Stimulated activated CD8-positive, alpha-beta memory T cell treated with anti-CD3 and anti-CD28 coated beads, Interleukin-4, amount 100 ng/mL, for 4 hours (primary cell): Measurements from ENCODE around the gene XIAP.
"Not testable (repeated sequence)": the region's sequence is repeated elsewhere in the genome, so short reads cannot be mapped to it uniquely, and the experiment has no call there.

Source experiments
- DNase-seq, 2 donors: peaks; one replicate each; pipeline ENCODE4 v3.0.0-alpha.2; 2020; ENCODE audit warnings: low read depth in 2 of 2, low spot score in 1 of 2

The XIAP gene

GRCh38 chrX:123859846-123860838 is at the start of gene XIAP:
XIAP (plus strand) TSS chrX:123860053; CDS start chrX:123885663, 25,610 bp downstream.
- peak; percentile 2 to 28 for DNase-seq

DNA sequence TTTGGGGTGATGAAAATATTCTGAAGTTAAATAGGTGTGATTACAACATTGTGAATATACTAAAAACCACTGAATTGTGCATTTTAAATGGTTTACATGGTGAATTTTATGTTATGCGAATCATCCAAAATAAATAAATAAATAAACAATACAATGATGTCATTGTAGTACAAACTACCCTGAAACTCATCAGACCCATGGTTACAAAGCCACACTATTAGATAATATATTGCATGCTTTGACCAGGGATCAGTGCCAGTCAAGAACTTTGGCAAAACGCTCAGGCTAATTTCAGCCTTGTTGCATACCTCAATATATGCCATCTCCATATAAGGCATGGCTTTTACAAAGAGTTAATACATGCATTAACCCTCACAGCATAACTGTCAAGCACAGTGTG is 45.5 kb upstream of the XIAP start:
- DNase-seq = no peak

- not testable (repeated sequence) for DNase-seq
Observed at GRCh38 chrX:123814934-123815394, 44.9 kb upstream of the XIAP start.

DNA sequence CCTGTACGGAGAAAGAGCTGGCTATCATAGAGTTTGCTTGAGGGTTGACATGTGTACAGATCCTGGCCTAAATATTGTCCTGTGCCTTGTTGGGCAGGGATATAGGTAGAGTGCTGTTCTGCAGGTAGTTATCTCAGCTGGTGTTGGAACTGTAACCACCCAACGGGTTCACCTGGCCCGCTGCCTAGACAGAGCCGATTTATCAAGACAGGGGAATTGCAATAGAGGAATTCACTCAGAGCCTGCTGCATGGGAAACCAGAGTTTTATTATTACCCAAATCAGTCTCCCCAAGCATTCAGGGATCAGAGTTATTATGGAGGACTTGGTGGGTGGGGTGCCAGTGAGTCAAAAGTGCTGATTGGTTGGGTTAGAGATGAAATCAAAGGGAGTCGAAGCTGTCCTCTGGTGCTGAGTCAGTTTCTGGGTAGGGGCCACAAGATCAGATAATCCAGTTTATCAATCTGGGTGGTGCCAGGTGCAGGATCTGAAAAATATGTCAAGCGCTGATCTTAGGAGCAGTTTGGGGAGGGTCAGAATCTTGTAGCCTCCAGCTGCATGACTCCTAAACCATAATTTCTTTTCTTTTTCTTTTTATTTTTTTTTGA is 42.5 kb upstream of the XIAP start:
- no peak for DNase-seq

GRCh38 chrX:123818243-123818642 is 41.6 kb upstream of the XIAP start:
- DNase-seq = no peak

DNA sequence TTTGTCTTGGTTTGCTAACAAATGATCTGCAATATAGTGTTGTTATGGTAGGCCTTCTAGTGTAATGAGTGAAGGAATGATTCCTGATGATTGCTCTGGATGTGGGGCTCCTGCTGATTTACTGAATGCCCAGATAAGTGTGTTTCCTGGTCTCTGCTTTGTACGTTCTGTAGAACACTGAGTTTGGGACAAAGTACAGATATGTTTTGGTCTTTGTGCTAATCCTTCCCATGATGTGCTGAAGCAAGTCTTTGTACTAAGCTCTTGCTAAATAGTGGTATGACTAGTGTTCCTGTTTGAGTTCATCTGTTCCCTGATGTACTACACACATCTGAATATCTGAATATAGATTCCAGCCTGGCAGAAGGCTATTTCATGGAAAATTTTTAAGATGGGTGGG is 36.9 kb upstream of the XIAP start:
- DNase-seq = no peak

GRCh38 chrX:123830309-123830708 is 29.5 kb upstream of the XIAP start:
- no peak for DNase-seq

DNA sequence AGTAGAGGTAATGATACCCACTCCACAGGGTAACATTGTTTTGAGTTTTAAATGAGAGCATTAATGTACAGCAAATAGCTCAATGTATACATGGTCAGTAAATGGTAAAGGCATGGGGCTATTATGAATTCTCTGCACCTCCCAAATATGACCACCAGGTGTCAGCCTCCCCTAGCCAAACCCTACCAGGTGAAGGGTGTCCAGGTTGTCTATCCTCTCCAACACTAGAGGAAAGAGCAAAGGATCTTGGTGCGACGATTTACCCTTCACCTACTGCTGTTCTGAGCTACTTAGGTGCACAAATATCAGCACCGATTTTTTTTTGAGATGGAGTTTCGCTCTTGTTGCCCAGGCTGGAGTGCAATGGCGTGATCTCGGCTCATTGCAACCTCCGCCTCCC is 26.5 kb upstream of the XIAP start:
- peak; percentile 2 to 27 for DNase-seq

DNA sequence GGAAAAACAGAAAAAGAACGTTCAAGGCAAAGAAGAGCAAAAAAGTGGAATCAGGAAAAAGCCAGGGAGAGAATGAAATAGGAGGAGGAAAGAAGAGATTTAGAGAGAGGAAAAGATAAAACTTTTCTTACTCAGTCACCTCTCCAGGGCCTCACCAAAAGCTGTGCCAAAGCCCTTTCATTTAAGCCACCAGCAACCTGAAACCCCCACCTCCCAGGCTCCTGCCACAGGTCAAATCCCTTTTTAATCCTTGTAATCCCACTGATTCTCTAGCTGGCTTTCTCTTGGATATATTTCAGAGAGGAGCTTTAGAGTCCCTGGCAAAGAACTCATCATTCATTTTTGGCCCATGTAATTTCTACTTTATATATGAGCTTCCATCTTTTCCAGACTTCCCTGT is 25.7 kb upstream of the XIAP start:
- no peak for DNase-seq

GRCh38 chrX:123835661-123836371 is 24.0 kb upstream of the XIAP start:
- no peak for DNase-seq

DNA sequence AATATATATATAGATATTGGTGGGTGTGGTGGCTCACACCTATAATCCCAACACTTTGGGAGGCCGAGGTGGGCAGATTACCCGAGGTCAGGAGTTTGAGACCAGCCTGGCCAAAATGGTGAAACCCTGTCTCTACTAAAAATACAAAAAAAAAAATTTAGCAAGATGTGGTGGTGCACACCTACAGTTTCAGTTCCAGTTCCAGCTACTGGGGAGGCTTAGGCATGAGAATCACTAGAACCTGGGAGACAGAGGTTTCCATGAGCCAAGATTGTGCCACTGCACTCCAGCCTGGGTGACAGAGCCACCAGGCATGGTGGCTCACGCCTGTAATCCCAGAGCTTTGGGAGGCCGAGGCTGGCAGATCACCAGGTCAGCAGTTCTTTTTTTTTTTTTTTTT is 14.7 kb upstream of the XIAP start:
- not testable (repeated sequence) for DNase-seq

DNA sequence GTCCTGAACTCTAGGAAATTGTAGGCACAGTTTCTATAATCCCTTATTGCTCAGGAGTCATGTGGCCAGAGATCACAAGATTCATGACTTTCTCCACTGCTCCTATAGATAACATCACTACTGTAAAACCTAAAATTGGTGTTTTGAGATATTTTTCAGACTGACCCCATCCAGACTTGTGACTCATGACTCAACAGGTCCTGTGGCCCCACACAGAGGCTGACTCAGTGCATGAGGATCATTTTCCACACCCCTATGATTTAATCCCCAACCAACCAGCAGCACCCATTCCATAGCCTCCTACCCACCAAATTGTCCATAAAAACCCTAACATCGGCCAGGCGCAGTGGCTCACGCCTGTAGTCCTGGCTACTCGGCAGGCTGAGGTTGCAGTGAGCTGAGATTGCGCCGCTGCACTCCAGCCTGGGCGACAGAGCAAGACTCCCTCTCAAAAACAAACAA is 13.2 kb upstream of the XIAP start:
- no peak for DNase-seq

- DNase-seq = no peak
Observed at GRCh38 chrX:123847056-123847455, 12.8 kb upstream of the XIAP start.

GRCh38 chrX:123849096-123849495 is 10.8 kb upstream of the XIAP start:
- no peak for DNase-seq

DNA sequence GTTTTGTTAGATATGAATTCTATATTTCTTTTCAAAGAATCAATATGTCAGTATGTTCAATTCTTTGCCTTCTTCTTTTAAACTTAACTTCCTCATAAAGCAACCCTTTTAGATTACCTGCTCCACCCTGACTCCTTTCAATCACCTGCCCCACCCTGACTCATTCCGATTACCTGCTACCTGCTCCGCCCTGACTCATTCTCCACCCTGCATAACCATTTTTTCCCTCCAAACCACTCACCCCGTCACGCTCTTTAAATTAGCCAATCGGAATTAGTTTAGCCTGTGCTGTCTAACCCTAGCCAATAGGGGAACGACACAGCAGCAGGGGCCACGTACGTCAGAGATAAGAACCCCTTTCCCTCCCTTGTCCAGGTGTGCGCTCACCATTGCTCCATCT is 9.9 kb upstream of the XIAP start:
- DNase-seq = not testable (repeated sequence)

GRCh38 chrX:123851079-123851478 is 8.8 kb upstream of the XIAP start:
- no peak for DNase-seq

GRCh38 chrX:123854329-123854728 is 5.5 kb upstream of the XIAP start:
- no peak for DNase-seq

GRCh38 chrX:123859409-123859845 is 426 bp upstream of the XIAP start:
- DNase-seq = peak; percentile 14 to 18

GRCh38 chrX:123860983-123861382 is 1.1 kb downstream of the XIAP start:
- no peak for DNase-seq

- DNase-seq = no peak
Observed at GRCh38 chrX:123869488-123869887, 9.6 kb downstream of the XIAP start.

DNA sequence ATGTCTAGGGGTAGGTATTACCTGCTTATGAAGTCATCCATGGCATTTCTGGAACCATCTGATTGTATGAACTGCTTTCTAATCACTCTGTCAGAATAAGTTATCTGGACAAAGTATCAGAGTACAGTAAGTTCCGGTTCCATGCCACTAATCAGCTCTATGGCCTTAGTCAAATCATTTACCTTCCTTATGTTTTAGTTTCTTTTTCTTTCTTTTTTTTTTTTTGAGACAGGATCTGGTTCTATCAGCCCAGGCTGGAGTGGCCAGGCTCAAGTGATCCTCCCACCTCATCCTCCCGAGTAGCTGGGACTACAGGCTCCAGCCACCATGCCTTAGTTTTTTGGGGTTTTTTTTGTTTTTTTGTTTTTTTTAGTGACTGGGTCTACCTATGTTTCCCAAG is 11.5 kb downstream of the XIAP start:
- no peak for DNase-seq
